ENCODE results near the gene GAS6. TPM values are rescaled to one million over a fixed set of nuclear protein-coding genes. Genes with fewer than 3 reads are reported as not detected.

Gene GAS6
- total and polyA plus RNA-seq, 2 donors: 36.5 to 89.4 TPM

DNA sequence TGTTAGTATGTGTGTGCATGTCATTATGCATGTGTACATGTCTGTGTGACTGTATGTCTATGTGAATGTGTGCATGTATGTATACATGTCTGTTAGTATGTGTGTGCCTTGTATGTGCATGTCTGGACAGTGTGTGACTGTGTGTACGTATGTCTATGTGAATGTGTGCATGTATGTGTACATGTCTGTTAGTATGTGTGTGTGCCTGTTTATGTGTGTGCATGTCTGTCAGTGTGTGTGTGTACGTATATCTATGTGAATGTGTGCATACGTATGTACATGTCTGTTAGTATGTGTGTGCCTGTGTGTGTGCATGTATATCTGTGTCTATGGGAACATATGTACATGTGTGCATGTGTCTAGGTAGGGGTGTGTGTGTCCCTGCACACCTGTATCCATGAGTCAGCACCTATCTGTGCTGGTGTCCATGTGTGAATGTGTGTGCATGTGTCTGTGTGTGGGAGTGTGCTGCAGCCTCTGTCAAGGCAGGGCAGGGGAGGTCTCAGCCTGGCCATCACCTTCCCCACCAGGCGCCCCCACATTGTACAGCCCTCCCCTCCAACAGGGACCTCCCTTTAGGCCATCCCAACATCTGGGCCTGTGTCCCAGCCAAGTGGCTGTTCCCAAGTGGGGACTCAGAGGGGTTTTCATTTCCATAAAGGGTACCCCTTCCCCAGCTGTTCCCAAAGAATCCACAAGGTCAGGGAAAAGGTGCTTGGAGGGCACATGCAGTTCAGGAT is 4.4 kb downstream of the GAS6 start:
- Histone ChIP-seq H3K27me3 (ENCODE audit: control insufficient read depth in 2 of 2, insufficient read depth in 1 of 2, low read length in 1 of 2) (peaks cover 32 to 53% of the 10 kb centered on the region in 2 donors), H3K36me3 (ENCODE audit: control insufficient read depth in 2 of 2, insufficient read depth in 2 of 2, low read length in 1 of 2) (no peaks in the 10 kb centered on the region), H3K27ac (ENCODE audit: low read depth in 1 of 2, low read length in 1 of 2) (no peak overlapping the region), H3K4me3 (ENCODE audit: low read length in 2 of 2) (no peak overlapping the region), H3K9me3 (ENCODE audit: control insufficient read depth in 2 of 2, insufficient read depth in 1 of 2, low read length in 1 of 2) (no peaks in the 10 kb centered on the region), H3K4me1 (ENCODE audit: control insufficient read depth in 2 of 2, insufficient read depth in 2 of 2, low read length in 2 of 2) (peaks cover 4 to 30% of the 10 kb centered on the region in 2 donors)
- WGBS: 96% methylated on average over 4 of the region's 4 CpGs
- no peak for DNase-seq (ENCODE audit: low read depth in 6 of 9, low spot score in 9 of 9)

DNA sequence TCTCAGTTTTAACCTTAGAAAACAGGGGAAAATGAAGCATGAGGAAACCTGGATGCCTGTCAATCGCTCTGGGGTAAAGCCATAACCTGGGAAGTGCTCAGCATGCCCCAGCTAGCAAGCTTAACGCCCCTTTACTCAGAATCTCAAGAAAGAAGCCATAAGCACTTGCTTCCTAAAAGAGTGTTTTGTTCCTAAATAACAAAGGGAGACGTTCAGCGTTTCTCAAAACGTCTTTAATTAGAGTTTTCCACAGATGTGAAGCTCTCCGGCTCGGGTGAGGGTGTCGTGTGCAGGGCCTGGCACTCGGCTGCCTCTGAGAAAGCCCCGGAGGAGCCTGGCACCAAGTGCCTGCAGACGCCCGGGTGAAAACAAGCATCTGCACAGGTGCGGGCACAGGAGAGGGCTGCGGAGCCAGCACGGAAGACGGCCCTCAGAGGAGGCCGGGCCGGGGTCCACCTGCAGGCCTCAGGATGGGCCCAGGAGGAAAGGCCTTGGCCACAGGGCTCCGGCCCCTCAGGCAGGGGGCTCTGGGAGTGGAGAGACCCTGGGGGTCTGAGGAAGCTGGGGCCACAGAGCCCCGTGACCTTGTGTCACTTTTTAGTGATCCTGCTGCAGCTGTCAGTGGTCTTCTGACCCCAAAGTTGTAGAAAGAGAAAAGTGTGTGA is 6.2 kb downstream of the GAS6 start:
- Histone ChIP-seq H3K9me3 (ENCODE audit: control insufficient read depth in 2 of 2, insufficient read depth in 1 of 2, low read length in 1 of 2) (no peaks in the 10 kb centered on the region), H3K4me3 (ENCODE audit: low read length in 2 of 2) (no peak overlapping the region), H3K27me3 (ENCODE audit: control insufficient read depth in 2 of 2, insufficient read depth in 1 of 2, low read length in 1 of 2) (peaks cover 15 to 42% of the 10 kb centered on the region in 2 donors), H3K27ac (ENCODE audit: low read depth in 1 of 2, low read length in 1 of 2) (no peak overlapping the region), H3K4me1 (ENCODE audit: control insufficient read depth in 2 of 2, insufficient read depth in 2 of 2, low read length in 2 of 2) (peaks cover 0 to 45% of the 10 kb centered on the region in 2 donors), H3K36me3 (ENCODE audit: control insufficient read depth in 2 of 2, insufficient read depth in 2 of 2, low read length in 1 of 2) (no peaks in the 10 kb centered on the region)
- no peak for DNase-seq (ENCODE audit: low read depth in 6 of 9, low spot score in 9 of 9)
- WGBS: 93% methylated on average over 20 of the region's 20 CpGs

DNA sequence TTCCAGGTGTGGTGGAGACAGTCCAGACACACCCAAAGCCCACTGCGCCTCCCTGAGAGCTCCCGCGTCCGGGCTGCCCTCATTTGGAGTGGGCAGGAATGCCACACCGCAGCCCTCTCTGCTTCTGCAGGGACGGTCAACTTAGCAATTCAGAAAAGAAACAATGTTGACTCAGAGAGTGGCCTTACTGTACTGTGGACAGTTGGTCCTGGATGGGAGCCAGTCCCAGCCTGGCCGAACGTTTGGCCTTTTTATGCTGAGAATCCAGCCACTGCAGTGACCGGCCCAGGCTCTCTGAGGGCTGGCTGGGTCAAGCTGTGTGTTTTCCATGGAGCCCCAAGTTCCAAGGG is 7.2 kb downstream of the GAS6 start:
- H3K9me3 ChIP-seq (ENCODE audit: control insufficient read depth in 2 of 2, insufficient read depth in 1 of 2, low read length in 1 of 2): no peaks in the 10 kb centered on the region
- H3K27me3 ChIP-seq (ENCODE audit: control insufficient read depth in 2 of 2, insufficient read depth in 1 of 2, low read length in 1 of 2): peaks cover 5 to 32% of the 10 kb centered on the region in 2 donors
- peaks cover 0 to 48% of the 10 kb centered on the region in 2 donors for H3K4me1 ChIP-seq (ENCODE audit: control insufficient read depth in 2 of 2, insufficient read depth in 2 of 2, low read length in 2 of 2)
- no peaks in the 10 kb centered on the region for H3K36me3 ChIP-seq (ENCODE audit: control insufficient read depth in 2 of 2, insufficient read depth in 2 of 2, low read length in 1 of 2)
- WGBS: 91% methylated on average over 9 of the region's 9 CpGs
- no peak overlapping the region for H3K4me3 ChIP-seq (ENCODE audit: low read length in 2 of 2)
- DNase-seq (ENCODE audit: low read depth in 6 of 9, low spot score in 9 of 9): no peak
- H3K27ac ChIP-seq (ENCODE audit: low read depth in 1 of 2, low read length in 1 of 2): no peak overlapping the region

DNA sequence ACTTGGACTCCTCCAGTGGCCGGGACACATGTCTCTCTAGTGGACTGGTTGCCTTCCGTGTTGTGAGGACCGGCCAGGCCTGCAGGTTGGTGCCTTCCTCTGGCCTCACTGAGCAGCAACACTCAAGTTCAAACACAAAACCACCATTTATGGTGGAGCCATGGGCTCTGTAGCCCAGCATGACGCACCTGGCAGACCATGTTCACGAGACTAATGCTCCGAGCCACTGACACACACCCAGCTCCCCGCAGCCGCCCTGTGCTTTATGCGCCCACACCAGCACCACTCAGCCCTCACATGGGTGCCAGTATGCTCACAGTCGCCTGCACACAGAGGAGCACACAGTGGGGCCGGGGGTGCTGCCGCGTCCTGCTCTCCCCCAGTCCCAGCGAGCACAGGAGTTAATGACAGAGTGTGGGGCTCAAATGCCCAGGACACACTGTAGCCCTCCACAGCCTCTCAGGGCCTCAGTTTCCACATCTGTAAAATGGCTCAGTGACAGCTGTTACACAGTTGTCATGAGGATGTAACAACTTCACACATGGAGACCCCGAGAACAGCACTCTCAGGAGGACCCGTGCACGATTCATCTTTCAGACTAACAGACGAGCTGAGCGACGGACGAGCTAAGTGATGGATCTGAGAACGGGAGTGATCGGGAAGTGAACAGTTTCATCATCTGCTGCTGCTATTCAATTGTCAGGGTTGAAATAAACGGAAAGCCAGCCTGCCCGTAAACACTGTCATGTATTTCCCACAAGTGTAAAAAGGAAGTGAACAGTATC is 7.8 kb downstream of the GAS6 start:
- no peak overlapping the region for H3K27ac ChIP-seq (ENCODE audit: low read depth in 1 of 2, low read length in 1 of 2)
- peaks cover 0 to 48% of the 10 kb centered on the region in 2 donors for H3K4me1 ChIP-seq (ENCODE audit: control insufficient read depth in 2 of 2, insufficient read depth in 2 of 2, low read length in 2 of 2)
- no peaks in the 10 kb centered on the region for H3K9me3 ChIP-seq (ENCODE audit: control insufficient read depth in 2 of 2, insufficient read depth in 1 of 2, low read length in 1 of 2)
- no peak for DNase-seq (ENCODE audit: low read depth in 6 of 9, low spot score in 9 of 9)
- H3K36me3 ChIP-seq (ENCODE audit: control insufficient read depth in 2 of 2, insufficient read depth in 2 of 2, low read length in 1 of 2): no peaks in the 10 kb centered on the region
- WGBS: 89% methylated on average over 25 of the region's 25 CpGs
- H3K27me3 ChIP-seq (ENCODE audit: control insufficient read depth in 2 of 2, insufficient read depth in 1 of 2, low read length in 1 of 2): peaks cover 0 to 26% of the 10 kb centered on the region in 2 donors
- H3K4me3 ChIP-seq (ENCODE audit: low read length in 2 of 2): no peak overlapping the region

DNA sequence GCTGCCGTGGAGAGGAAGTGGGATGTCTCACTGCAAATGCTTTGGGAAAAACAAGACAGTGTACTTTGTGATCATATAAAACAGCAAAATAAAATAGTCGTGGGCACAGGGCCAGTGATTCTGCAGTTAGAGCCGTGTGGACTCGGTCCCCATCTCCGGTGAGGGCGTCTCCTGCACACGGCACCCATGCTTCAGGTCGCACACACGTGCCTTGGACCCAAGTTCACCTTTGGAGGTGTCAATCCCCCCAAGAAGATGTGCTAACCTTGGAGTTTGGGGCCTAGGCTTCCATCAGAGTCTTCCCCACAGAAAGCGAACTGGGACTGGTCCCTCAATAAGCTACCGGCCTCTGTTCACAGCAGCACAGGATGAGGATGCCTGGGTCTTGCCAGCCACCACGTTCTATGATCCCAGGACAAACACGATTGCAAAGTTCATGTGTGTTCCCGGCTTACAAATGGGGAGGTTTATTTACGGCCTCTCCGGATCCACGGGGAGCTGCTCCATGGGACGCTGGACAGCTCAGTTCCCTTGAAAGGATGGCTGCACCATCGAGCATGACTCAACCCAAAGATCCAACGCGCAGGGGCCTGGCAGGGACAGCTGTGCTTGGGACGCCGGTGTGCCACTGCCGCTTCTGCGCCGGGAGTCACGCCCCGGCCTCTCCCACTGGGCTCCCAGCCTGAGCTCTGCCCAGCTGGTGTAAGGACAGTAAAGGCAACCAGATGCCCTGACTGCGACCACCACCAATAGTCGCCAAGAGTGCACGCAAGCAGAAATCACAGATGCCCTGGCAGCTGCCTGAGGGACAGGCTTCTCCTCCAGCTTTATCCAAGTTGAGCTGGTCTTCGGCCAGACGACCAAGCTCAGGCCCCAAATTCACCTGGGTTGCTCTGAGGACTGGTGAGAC is 8.6 kb downstream of the GAS6 start:
- H3K36me3 ChIP-seq (ENCODE audit: control insufficient read depth in 2 of 2, insufficient read depth in 2 of 2, low read length in 1 of 2): no peaks in the 10 kb centered on the region
- peaks cover 0 to 40% of the 10 kb centered on the region in 2 donors for H3K4me1 ChIP-seq (ENCODE audit: control insufficient read depth in 2 of 2, insufficient read depth in 2 of 2, low read length in 2 of 2)
- H3K9me3 ChIP-seq (ENCODE audit: control insufficient read depth in 2 of 2, insufficient read depth in 1 of 2, low read length in 1 of 2): no peaks in the 10 kb centered on the region
- 70% methylated on average over 33 of the region's 33 CpGs for WGBS
- H3K27me3 ChIP-seq (ENCODE audit: control insufficient read depth in 2 of 2, insufficient read depth in 1 of 2, low read length in 1 of 2): peaks cover 0 to 18% of the 10 kb centered on the region in 2 donors
- no peak for DNase-seq (ENCODE audit: low read depth in 6 of 9, low spot score in 9 of 9)
- H3K4me3 ChIP-seq (ENCODE audit: low read length in 2 of 2): no peak overlapping the region
- H3K27ac ChIP-seq (ENCODE audit: low read depth in 1 of 2, low read length in 1 of 2): no peak overlapping the region

DNA sequence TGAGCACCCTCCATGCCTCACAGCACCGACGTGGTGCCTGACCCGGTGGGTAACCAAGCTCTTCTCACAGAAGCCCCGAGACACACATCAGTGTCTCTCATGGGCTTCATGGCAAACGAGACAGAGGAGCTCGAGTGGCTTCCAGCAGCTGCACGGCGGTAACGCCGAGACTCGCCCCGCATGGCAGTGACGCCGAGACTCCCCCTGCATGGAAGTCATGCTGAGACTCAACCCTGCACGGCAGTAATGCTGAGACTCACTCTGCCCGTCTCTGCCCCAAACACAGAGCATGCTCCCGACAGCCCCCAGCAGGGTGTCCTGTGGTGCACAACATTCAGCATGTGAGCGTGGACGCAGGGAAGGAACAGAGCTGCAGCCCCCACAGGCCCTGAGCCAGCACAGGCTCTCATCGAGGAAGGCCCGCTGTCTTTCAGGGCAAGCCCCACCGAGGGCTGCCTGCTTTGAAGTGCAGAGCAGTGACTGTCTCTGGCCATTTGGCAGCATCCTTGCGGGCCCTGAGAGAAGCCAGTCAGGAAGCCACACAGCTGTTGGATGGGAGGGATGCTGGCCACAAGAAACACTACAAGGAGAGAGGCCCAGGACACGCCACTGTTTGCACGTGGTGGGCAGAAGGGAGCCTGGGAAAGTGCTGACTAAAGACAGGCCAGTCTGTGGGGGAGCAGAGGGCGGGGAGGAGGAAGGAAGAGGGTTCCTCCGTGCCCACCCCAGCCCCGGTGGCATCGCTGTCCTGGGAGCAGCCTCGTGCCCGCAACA is 9.5 kb downstream of the GAS6 start:
- Histone ChIP-seq H3K36me3 (ENCODE audit: control insufficient read depth in 2 of 2, insufficient read depth in 2 of 2, low read length in 1 of 2) (no peaks in the 10 kb centered on the region), H3K27me3 (ENCODE audit: control insufficient read depth in 2 of 2, insufficient read depth in 1 of 2, low read length in 1 of 2) (peaks cover 0 to 15% of the 10 kb centered on the region in 2 donors), H3K9me3 (ENCODE audit: control insufficient read depth in 2 of 2, insufficient read depth in 1 of 2, low read length in 1 of 2) (no peaks in the 10 kb centered on the region), H3K4me1 (ENCODE audit: control insufficient read depth in 2 of 2, insufficient read depth in 2 of 2, low read length in 2 of 2) (peaks cover 0 to 36% of the 10 kb centered on the region in 2 donors), H3K4me3 (ENCODE audit: low read length in 2 of 2) (no peak overlapping the region), H3K27ac (ENCODE audit: low read depth in 1 of 2, low read length in 1 of 2) (peak overlapping the region in 1 of 2 donors; percentile 26)
- 21% methylated on average over 31 of the region's 31 CpGs for WGBS
- DNase-seq (ENCODE audit: low read depth in 6 of 9, low spot score in 9 of 9): peak in 1 of 9 donors; percentile 30

DNA sequence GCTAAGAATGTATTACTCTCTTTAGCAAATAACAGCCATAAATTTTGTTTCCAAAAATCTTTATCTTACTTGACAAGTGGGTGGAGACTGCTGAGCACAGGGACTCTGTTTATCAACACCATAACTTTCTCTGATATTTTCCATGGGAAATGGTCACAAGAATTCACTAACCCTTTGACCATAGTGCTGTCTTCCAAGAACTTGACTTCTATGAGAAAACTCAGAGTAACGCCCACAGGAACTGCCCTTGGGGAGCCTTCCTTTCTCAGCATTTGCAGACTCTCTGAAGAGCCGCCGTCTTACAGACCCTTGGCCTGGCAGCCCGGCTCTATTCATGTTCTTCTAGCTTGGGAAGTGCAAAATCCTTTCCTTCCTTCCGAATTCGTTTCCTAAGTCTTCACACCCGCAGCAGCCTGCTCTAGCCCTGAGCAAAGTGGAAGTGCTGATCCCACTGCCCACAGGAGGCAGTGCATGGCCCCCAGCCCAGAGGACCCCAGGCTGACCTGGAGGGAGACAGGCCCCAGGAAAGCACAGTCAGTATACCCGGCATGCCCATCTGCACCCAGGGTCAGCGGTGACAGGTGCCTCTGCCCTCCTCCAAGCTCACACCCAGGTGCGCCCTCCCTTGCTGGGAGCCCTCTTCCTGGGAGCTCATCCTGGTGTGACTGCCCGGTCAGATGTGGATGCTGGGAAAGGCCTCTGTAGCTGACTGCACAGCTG is 10.2 kb downstream of the GAS6 start:
- H3K27ac ChIP-seq (ENCODE audit: low read depth in 1 of 2, low read length in 1 of 2): no peak overlapping the region
- WGBS: 65% methylated on average over 11 of the region's 11 CpGs
- H3K9me3 ChIP-seq (ENCODE audit: control insufficient read depth in 2 of 2, insufficient read depth in 1 of 2, low read length in 1 of 2): no peaks in the 10 kb centered on the region
- no peak overlapping the region for H3K4me3 ChIP-seq (ENCODE audit: low read length in 2 of 2)
- DNase-seq (ENCODE audit: low read depth in 6 of 9, low spot score in 9 of 9): no peak
- peaks cover 0 to 36% of the 10 kb centered on the region in 2 donors for H3K4me1 ChIP-seq (ENCODE audit: control insufficient read depth in 2 of 2, insufficient read depth in 2 of 2, low read length in 2 of 2)
- H3K27me3 ChIP-seq (ENCODE audit: control insufficient read depth in 2 of 2, insufficient read depth in 1 of 2, low read length in 1 of 2): peaks cover 0 to 15% of the 10 kb centered on the region in 2 donors
- H3K36me3 ChIP-seq (ENCODE audit: control insufficient read depth in 2 of 2, insufficient read depth in 2 of 2, low read length in 1 of 2): no peaks in the 10 kb centered on the region
